ENCODE measurements around the gene ARHGEF18.
"Not testable (repeated sequence)": the region's sequence is repeated elsewhere in the genome, so short reads cannot be mapped to it uniquely, and the experiment has no call there.

Gene ARHGEF18

DNA sequence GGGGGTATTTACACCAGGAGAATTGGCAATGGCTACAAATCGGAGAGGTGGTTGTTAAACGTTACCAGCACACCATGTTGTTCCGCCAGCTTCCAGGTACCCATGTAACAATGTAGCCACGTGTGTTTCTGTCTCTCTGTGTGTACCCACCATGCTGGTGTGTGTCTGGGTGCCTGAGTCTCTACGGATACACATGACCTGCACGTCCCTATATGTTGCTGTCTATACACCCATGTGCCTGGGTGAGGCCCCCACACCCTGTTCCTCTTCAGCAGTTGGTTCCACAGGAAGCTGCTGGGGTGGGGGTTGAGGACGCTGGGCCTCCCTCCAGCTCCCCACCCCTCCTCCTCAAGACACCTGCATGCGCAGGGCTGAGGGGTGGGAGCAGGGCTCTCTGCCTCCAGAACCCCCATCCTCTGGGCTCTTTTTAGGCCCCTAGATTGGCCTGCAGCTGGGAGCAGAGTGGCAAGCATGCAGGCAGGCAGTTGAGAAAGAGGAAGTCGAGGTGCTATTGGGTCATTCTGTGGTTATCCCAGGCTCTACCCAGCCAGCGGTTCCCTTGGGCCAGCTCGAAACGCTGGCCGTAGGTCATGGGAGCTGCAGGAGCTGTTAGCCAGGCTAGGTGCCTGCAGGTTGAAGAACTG, at the start of gene ARHGEF18:
Gene ARHGEF18 (plus strand): TSS at position 351 of the 644 bp plus-strand sequence. CDS start 13,954 bp downstream, outside the sequence.
- DNase-seq, result no peak

DNA sequence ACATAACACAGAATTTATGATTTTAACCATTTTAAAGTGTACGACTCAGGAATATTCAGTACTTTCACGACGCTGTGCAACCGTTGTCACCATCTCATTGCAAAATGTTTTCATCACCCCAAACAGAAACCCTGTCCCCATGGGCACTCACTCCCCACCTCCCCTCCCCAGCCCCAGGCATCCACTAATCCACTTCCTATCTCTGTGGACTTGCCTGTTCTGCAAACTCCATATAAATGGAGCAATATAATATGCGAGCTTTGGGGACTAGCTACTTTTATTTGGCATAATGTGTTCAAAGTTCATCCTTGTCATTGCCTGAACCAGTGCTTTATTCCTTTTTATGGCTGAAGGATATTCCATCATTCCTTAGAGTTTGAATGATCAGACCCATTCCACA, 47.2 kb upstream of the ARHGEF18 start:
- no peak for DNase-seq

DNA sequence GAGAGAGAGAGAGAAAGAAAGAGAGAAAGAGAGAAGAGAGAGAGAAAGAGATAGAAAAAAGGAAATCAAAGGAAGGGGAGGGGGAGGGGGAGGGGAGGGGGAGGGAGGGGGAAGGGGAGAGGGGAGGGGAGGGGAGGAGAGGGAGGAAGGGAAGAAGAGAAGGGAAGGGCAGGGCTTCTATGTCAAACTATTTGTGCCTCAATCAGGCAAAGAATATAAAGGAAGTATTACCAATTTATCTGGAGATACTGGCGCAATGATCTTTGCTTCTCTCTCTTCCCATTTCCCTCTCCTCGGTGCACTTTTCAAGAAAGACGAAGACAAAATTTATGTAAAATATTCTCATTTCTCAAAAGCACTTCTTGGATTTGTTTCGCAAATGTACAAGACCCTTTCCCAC, 45.3 kb upstream of the ARHGEF18 start:
- DNase-seq, result no peak

DNA sequence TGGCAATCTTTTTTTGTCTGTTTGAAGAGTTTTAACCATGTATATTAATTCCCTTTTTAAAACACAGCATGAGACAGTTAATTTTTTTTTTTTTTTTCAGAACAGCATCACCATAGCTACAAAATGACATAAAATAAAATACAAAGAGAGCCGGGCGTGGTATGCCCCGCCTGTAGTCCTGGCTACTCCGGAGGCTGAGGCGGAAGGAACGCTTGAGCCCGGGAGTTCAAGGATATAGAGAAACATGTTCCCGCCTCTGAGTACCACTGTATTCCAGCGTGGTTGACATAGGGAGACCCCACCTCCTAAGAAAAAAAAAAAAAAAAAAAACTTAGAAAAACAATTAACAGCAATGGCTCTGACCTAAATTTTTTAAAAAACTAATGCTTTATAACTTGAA, 44.5 kb upstream of the ARHGEF18 start:
- no peak for DNase-seq

DNA sequence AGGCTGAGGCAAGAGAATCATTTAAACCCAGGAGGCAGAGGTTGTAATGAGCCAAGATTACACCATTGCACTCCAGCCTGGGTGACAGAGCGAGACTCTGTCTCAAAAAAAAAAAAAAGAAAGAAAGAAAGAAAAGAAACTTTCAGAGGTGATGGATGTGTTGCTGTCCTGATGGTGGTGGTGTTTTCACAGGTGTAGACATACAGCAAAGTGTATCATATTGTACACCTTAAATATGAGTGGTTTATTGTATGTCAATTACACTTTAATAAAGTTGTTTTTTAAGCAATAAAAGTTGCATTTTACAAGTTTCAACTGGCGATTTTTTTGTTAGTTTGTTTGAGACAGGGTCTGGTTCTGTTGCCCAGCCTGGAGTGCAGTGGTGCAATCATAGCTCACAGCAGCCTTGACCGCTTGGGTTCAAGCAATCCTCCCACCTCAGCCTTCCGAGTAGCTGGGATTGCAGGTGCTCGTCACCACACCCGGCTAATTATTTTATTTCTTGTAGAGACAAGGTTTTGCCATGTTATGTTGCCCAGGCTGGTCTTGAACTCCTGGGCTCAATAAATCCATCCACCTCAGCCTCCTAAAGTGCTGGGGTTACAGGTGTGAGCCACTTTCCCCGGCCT, 41.0 kb upstream of the ARHGEF18 start:
- no peak for DNase-seq

DNA sequence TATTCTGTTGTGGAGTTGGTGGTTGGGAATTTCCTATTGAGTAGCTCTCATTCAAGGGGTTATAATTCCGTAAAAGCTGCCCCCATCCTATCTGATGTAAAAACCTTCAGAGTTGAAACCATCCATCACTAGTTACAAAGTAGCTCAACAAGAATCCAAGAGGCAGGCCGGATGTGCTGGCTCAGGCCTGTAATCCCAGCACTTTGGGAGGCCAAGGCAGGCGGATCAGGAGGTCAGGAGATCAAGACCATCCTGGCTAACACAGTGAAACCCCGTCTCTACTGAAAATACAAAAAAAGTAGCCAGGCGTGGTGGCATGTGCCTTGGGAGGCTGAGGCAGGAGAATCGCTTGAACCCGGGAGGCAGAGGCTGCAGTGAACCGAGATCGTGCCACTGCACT, 40.4 kb upstream of the ARHGEF18 start:
- not testable (repeated sequence) for DNase-seq

DNA sequence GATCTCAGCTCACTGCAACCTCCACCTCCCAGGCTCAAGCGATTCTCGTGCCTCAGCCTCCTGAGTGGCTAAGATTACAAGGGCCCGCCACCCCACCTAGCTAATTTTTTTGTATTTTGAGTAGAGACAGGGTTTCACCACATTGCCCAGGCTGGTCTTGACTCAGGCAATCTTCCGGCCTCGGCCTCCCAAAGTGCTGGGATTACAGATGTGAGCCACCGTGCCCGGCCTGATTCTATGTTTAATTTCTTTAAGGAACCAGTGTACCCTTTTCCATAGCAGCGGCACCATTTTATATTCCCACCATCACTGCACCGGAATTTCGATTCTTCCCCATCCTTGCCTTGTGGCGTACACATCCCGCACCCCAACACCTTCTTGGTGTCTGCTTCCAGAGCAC, 36.8 kb upstream of the ARHGEF18 start:
- no peak for DNase-seq

DNA sequence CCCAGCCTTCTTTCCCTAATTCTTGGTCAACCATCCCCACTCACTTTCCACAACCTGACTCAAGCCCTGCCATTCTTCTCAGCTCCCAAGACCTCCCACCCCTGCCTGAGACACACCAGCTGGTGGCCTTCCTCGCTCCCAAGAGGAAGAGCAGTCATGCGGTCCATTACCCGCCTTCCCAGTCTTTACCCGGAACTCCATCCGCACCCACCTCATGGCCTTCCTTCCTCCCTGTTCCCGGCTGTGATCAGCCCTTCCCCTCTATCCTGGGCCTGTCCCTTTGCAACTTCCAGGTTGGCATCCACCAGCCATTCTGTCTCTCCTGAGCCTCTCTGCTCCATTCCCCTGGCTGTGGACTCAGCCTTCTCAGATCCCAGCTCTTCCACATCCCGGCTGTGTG, 35.9 kb upstream of the ARHGEF18 start:
- no peak for DNase-seq

DNA sequence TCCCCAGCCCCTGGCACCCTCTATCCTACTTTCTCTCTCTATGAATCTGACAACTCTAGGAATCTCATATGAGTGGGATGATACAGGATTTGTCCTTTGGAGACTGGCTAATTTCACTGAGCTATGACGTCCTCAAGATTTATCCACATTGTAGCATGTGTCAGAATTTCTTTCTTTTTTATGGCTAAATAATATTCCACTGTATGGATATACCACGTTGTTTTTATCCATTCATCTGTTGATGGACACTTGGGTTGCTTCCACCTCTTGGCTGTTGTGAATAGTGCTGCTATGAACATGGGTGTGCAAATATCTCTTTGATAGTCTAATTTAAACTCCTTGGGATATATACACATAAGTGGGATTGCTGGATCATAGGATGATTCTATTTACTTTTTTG, 30.6 kb upstream of the ARHGEF18 start:
- no peak for DNase-seq

DNA sequence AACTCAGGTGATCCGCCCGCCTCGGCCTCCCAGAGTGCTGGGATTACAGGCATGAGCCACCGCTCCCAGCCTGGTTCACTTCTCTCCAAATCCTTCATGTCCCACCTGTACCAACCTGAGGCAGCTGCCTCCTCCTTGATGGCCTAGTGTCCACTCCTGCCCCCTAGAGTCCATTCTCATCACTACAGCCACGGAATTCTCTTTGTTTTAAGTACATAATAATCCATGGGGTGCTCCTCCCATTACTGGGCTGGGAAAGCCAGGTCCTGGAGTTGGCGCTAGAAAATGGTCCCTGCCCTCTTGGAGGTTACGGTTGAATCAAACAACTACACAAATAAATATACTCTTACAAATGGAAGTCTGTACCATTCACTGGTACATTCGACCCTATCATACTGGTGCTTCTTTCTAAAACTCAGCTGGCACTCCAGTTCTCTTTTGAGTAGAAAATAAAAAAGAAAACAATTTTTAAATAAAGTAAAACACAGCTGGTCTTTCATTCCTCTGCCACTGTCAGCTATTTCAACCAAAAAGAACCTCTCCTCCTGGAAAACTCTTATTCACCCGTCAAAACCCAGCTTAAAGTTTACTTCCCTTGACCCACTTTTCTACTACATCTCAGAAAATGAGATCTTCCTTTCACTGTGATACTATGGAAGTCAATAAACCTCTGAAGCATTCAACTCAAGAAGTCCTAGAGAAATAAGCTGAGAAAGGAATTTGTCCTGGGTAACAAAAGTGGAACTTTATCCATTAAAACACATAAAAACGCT, 22.4 kb upstream of the ARHGEF18 start:
- DNase-seq, result peak in 1 of 2 experiments; percentile 16

DNA sequence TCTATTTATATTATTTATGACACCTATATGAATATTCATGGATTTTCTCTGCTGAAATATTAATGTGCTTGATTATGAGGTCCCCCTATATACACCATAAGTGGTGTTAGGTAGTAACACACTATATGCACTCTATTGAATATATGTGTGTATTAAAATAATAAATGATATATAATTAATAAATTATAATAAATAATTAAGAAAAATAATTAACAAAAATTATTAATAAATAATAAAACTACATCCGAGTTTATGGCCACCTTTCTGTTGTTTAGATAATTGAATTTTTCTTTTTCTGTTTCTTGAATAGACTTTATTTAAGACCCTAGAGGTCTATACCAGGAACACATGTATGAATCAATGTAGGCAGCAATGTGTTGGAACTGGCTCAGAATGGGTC, 20.9 kb upstream of the ARHGEF18 start:
- DNase-seq, result no peak

DNA sequence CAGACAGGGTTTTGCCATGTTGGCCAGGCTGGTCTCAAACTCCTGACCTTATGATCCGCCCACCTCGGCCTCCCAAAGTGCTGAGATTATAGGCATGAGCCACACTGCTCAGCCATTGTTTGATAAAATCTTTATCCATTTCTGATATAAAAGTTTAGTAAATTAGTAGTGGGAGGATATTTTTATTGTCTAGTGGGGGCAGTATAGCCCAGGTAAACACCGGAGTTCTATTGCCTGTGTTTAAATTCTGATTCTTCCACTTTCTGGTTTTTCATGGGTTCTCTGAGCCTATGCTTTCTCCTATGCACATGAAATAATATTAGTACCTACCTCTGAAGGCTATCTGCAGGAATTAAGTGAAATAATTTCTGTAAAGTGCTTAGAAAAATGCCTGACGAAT, 20.1 kb upstream of the ARHGEF18 start:
- DNase-seq, result no peak

DNA sequence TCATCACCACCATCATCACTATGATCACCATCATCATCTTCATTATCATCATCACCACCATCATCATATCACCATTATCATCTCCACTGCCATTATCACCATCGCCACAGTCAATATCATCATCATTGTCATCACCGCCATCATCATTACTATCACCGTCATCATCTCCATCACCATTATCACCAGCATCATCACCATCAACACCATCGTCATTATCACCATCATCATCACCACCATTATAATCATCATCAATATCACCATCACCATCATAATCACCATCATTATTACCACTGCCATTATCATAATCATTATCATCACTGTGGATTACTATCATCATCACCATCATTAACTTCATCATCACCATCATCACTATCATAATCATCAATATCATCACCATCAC, 17.3 kb upstream of the ARHGEF18 start:
- DNase-seq, result no peak

DNA sequence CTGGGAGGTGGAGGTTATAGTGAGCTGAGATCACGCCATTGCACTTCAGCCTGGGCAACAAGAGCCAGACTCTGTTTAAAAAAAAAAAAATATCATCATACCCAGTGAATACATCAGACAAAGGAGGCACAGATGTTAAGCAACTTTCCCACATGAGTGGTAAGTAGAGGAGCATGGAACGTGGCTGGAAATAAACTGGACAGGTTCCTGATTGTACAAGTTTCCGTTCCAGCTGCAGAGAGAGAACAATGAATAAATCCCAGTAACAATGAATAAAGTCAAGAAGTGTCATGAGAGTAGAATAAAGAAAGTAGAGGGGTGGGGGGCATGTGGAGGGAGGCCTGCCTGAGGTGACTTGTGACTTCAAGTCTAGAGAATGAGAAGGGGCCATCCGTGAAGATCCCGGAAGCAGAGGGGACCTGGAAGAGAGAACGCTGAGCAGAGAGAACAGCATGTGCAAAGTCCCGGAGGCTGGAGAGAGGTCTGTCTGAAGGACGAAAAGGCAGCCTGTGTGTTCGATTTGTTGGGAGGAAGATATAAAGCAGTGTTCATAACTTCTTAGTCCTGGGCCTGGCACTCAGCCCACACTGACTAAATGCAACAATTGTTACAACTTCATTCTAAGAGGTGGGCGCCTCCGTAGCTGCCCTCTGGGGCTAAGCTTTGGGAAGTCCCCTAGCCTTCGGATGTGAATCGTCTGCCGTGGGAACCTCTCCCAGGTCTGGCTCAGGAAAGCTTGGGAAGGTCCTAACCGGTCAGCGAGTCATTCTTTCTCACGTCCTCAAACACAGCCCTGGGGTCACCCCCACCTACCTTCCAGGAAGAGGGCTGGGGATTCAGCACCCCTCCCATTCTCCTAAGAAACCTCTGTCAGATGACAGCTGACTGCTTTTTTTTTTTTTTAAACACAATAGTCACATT, 15.3 kb upstream of the ARHGEF18 start:
- no peak for DNase-seq

DNA sequence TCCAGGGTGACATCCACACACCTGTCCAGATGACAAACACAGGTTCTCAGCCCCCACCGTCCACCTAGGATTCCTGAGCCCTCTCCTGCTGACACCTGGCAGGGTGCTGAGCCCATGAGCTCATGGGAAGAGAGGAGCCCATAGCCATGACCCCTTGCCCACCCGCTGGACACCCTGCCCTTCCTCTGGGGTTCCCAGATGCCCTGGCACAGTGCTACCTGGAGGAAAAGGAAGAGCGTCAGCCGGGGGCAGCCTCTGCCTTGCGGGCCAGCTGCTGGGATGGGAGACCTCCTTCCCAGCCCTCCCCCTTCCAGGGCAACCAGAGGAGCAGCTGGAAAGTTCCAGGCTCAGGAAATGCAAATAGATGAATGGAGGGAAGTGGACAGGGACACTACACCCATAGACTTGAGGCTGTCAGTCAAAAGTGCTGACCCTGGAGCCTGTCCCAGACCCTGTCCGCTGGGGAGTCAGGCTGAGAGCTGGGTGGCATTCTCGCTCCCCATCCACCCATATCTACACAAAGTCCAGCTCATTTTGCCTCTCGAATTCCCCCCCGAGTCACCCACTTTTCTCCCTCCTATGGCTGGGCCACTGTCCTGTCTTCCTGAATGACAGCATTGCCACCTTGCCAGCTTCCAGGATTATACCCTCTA, 12.3 kb upstream of the ARHGEF18 start:
- DNase-seq, result no peak

DNA sequence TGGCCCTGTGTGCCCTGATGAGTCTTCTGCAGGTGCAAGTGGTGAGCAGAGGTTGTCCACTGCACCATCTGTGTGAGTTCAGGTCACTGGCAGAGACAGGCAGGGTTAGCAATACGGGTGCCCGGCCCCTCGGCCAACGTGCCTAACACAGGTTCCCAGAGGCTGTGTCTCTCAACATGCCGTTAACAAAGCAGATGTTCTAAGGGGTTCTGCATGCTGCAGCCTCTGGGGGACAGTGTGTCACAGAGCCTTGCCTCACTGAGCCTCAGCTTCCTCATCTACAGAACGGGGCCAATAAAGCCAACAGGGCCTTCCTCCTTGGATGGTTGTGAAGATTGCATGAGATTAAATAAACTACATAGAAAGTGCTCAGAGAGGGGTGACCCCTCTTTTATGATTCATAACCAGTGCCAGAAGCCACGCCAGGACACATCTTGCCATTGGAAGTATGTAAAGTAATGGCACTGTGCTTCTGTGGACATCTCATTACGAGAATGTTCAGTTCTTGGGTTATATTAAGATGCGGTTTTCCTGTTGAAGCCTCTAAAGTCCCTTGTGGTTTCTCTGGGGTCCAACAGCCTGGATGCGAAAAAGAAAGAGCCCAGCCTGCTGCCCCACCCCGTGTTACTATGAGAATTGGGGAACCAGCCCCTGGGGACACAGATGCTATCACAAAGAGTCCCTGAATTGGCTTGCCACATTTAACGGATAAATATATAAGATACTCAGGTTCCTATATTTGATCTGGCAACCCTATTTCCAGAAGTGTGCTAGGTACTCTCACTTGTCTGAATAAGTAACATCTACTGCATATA, 11.2 kb upstream of the ARHGEF18 start:
- no peak for DNase-seq

DNA sequence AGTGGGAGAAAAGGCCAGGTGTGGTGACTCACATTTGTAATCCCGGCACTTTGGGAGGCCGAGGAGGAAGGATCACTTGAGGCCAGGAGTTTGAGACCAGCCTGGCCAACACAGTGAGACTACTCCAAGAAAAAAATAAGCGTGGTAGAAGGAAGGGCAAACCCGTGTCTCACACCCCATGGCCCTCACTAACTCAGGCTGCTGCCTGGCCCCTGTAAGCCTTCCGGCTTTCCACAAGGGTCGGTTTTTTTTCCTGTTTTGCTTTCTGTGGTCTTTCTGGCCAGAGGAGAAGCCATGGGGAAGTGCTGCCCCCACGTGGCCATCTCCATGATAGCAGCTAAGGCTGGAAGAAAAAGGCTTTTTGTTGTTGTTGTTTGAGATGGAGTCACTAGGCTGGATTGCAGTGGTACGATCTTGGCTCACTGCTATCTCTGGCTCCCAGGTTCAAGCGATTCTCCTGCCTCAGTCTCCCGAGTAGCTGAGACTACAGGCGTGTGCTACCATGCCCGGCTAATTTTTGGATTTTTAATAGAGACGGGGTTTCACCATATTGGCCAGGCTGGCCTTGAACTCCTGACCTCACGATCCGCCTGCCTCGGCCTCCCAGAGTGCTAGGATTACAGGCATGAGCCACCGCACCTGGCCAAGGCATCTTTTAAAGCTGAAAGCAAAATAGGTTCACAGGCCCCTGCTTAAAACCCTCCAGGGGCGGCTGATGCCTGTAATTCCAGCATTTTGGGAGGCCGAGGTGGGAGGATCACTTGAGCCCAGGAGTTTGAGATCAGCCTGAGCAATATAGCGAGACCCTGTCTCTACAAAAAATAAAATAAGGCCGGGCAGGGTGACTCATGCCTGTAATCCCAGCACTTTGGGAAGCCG, 7.5 kb upstream of the ARHGEF18 start:
- peak; percentile 6 to 66 for DNase-seq

DNA sequence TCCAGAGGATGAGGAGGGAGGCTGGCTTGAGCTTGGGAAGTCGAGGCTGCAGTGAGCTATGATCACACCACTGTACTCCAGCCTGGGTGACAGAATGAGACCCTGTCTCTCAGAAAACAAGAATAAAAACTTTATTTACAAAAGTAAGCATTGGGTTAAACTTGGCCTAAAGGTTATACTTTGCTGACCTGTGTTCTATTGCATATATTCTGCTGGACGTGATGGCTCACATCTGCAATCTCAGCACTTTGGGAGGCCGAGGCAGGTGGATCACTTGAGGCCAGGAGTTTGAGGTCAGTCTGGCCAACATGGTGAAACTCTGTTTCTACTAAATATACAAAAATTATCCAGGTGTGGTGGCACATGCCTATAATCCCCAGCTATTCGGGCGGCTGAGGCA, 6.6 kb upstream of the ARHGEF18 start:
- no peak for DNase-seq

DNA sequence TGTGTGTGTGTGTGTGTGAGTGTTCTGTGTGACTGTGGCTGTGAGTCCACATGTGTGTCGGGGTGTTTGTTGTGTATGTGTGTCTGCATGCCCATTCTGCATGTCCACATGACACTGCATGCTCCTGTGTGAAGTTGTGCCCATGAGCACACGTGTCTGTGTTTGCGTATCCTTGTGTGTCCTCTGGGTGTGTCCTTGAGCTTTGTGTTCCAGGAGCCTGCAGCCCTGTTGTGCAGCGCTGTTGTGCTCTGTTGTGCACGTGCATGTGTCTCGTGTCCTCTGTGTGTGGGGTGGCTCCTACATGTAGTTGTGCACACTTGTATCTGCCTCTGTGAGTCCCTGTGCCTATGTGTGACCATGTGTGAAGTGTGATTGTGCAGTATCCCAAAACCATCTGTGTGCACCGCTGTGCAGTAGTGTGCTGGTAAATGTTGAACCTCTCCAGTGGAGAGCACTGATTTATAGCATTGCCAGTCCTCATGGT, 2.2 kb upstream of the ARHGEF18 start:
- no peak for DNase-seq

DNA sequence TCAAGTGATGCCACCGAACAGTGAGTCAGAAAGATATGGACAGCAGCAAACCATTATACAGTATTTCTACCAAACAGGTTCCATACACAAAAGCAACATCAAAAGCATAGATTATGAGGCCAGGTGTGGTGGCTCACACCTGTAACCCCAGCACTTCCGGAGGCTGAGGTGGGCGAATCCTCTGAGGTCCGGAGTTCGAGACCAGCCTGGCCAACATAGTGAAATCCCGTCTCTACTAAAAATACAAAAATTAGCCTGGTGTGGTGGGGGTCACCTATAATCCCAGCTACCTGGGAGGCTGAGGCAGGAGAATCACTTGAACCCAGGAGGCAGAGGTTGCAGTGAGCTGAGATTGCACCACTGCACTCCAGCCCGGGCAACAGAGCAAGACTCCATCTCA, 1.7 kb upstream of the ARHGEF18 start:
- not testable (repeated sequence) for DNase-seq

DNA sequence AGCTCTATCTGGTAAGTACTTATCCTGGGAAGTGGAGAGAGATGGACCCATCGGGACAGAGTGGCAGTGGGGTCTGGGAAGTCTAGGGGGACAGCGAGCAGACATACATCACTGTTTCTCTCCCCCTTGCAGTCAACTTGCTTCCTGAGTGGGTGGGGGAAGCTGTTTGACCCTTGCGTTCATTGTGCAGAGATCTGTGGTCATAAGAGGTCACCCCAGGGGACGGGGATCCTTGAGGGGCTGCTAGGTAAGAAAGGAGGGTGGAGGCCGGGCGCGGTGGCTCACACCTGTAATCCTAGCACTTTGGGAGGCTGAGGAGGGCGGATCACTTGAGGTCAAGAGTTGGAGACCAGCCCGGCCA, 474 bp downstream of the ARHGEF18 start:
- DNase-seq, result no peak

Measured in NCI-H526 (cell line).